SU-DHL-6 (cell line): ENCODE results near the gene SMYD4.

Source experiments
- EZH2phosphoT487 ChIP-seq: fragments of 200-600 bp; sonication (generic), shearing (Covaris generic); conservative IDR thresholded peaks from 2 replicates; pipeline ENCODE4 v1.6.1; 2018; ENCODE audit warnings: mild to moderate bottlenecking, antibody characterized with exemption, low read length, moderate library complexity, mixed read lengths
- TF ChIP-seq, protein P1 (sequence below): fragments of 200-600 bp; sonication (generic); IDR thresholded peaks from one replicate; pipeline ENCODE4 v1.5.1; 2017; ENCODE audit warnings: antibody characterized with exemption, mild to moderate bottlenecking, low read length, moderate library complexity; ENCODE audit not compliant: insufficient read depth, poor library complexity, severe bottlenecking

GRCh38 chr17:1736348-1737281 lies 93.1 kb downstream of the SMYD4 start:
- TF ChIP-seq, protein P1, sequence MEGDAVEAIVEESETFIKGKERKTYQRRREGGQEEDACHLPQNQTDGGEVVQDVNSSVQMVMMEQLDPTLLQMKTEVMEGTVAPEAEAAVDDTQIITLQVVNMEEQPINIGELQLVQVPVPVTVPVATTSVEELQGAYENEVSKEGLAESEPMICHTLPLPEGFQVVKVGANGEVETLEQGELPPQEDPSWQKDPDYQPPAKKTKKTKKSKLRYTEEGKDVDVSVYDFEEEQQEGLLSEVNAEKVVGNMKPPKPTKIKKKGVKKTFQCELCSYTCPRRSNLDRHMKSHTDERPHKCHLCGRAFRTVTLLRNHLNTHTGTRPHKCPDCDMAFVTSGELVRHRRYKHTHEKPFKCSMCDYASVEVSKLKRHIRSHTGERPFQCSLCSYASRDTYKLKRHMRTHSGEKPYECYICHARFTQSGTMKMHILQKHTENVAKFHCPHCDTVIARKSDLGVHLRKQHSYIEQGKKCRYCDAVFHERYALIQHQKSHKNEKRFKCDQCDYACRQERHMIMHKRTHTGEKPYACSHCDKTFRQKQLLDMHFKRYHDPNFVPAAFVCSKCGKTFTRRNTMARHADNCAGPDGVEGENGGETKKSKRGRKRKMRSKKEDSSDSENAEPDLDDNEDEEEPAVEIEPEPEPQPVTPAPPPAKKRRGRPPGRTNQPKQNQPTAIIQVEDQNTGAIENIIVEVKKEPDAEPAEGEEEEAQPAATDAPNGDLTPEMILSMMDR, result no peak
- TF ChIP-seq EZH2phosphoT487, result no peak
